Natural killer cell (primary cell): ENCODE measurements around the gene TBL3. TPM values are rescaled to one million over a fixed set of nuclear protein-coding genes. Genes with fewer than 3 reads are reported as not detected.

ENCODE experiments used
- ATAC-seq, 3 donors: fragments of 150-1000 bp in 2 of 3; fragments of 200-7000 bp in 1 of 3; cut with Tn5 transposase; 1 replicate in 1 of 3; 2 replicates in 2 of 3; pipeline ENCODE4 v1.10.0; 2021; ENCODE audit warnings: mild to moderate bottlenecking in 2 of 3, moderate library complexity in 2 of 3
- DNase-seq, 2 donors: peaks; one replicate each; pipeline versions ENCODE4 v3.0.0 to v3.0.0-alpha.2; 2013 to 2021; ENCODE audit warnings: mixed read lengths in 1 of 2
- H3K27ac ChIP-seq: one replicate; pipeline ENCODE4 v1.5.1; 2013; ENCODE audit warnings: mild to moderate bottlenecking, low read length
- H3K27me3 ChIP-seq: one replicate; pipeline ENCODE4 v1.6.1; 2013; ENCODE audit warnings: low read length; ENCODE audit not compliant: control insufficient read depth, insufficient read depth
- H3K36me3 ChIP-seq: one replicate; pipeline ENCODE4 v1.6.1; 2013; ENCODE audit warnings: low read length; ENCODE audit not compliant: control insufficient read depth, insufficient read depth
- H3K4me1 ChIP-seq: one replicate; pipeline ENCODE4 v1.6.1; 2013; ENCODE audit warnings: low read length; ENCODE audit not compliant: control insufficient read depth, insufficient read depth
- H3K4me3 ChIP-seq: one replicate; pipeline ENCODE4 v1.5.1; 2013; ENCODE audit warnings: low read length
- H3K9me3 ChIP-seq: one replicate; pipeline ENCODE4 v1.6.1; 2013; ENCODE audit warnings: low read length; ENCODE audit not compliant: control insufficient read depth, insufficient read depth
- H3K27ac Mint-ChIP-seq, 2 donors: one replicate each; pipeline ENCODE4 v1.8.0; 2022; ENCODE audit warnings: mild to moderate bottlenecking in 2 of 2, mixed read lengths in 2 of 2, moderate library complexity in 1 of 2
- H3K27me3 Mint-ChIP-seq, 2 donors: one replicate each; pipeline ENCODE4 v1.8.0; 2022; ENCODE audit warnings: low read depth in 2 of 2, mixed read lengths in 2 of 2
- H3K36me3 Mint-ChIP-seq: one replicate; pipeline ENCODE4 v1.8.0; 2022; ENCODE audit warnings: mixed read lengths
- H3K4me1 Mint-ChIP-seq, 2 donors: one replicate each; pipeline ENCODE4 v1.8.0; 2022; ENCODE audit warnings: mixed read lengths in 2 of 2
- H3K4me3 Mint-ChIP-seq: one replicate; pipeline ENCODE4 v1.8.0; 2022; ENCODE audit warnings: mild to moderate bottlenecking, moderate library complexity, mixed read lengths
- H3K9me3 Mint-ChIP-seq, 2 donors: one replicate each; pipeline ENCODE4 v1.8.0; 2022; ENCODE audit warnings: mixed read lengths in 2 of 2
- CTCF ChIP-seq: fragments of 200-600 bp; IDR thresholded peaks from one replicate; pipeline ENCODE4 v1.8.0; 2022; ENCODE audit warnings: antibody characterized with exemption
- WGBS: methylation state at CpG from one replicate; pipeline ENCODE4 v1.1.7; 2013; ENCODE audit warnings: missing lambda C conversion rate; ENCODE audit not compliant: insufficient coverage; 5-methylcytosine and 5-hydroxymethylcytosine counted together
- intact Hi-C: fragments of 100-400 bp; cut with micrococcal nuclease; formaldehyde crosslinking; loops from one replicate; pipeline ENCODE4 v1.14.2; 2022
- total RNA-seq, 4 donors: library from RNA; stranded (reverse); fragments of 120-200 nt in 1 of 4; gene quantifications; one replicate each; pipeline versions ENCODE4 v1.2.3 to v1.2.4, GENCODE V29; 2013 to 2022

The TBL3 gene
- total RNA-seq, 3 donors from 2014 or later (not counting 1 experiment from before 2014, with no cell fraction given), result 25.1 to 28.9 (median 28.1) TPM

GRCh38 chr16:1999866-2000514 is 28.1 kb downstream of the TBL3 start:
- Mint-ChIP-seq H3K27ac (no peak overlapping the region), H3K4me1 (peaks cover 0 to 18% of the 10 kb centered on the region in 2 donors), H3K9me3 (no peaks in the 10 kb centered on the region), H3K36me3 (no peaks in the 10 kb centered on the region), H3K27me3 (no peaks in the 10 kb centered on the region), H3K4me3 (no peak overlapping the region)
- peaks cover 49% of the 10 kb centered on the region for H3K36me3 ChIP-seq
- no peak for ATAC-seq
- H3K4me1 ChIP-seq, result peaks cover 21% of the 10 kb centered on the region
- no peak overlapping the region for H3K4me3 ChIP-seq
- intact Hi-C loops, result loop anchor here (10.0 kb wide), 2 partner anchors 485 to 665 kb away; no protein-coding TSS in a partner anchor
- no peak for DNase-seq
- no peaks in the 10 kb centered on the region for H3K9me3 ChIP-seq
- TF ChIP-seq CTCF, result no peak
- H3K27me3 ChIP-seq, result no peaks in the 10 kb centered on the region
- 96% methylated on average over 28 of the region's 28 CpGs for WGBS
- H3K27ac ChIP-seq, result no peak overlapping the region

- Mint-ChIP-seq H3K9me3 (no peaks in the 10 kb centered on the region), H3K27ac (no peak overlapping the region), H3K4me3 (no peak overlapping the region), H3K4me1 (peaks cover 0 to 21% of the 10 kb centered on the region in 2 donors), H3K27me3 (no peaks in the 10 kb centered on the region), H3K36me3 (no peaks in the 10 kb centered on the region)
- DNase-seq, result no peak
- WGBS, result 98% methylated on average over 19 of the region's 19 CpGs
- Histone ChIP-seq H3K27me3 (no peaks in the 10 kb centered on the region), H3K4me1 (peaks cover 27% of the 10 kb centered on the region), H3K4me3 (no peak overlapping the region), H3K36me3 (peaks cover 49% of the 10 kb centered on the region), H3K27ac (no peak overlapping the region), H3K9me3 (no peaks in the 10 kb centered on the region)
- no peak for ATAC-seq
- intact Hi-C loops, result loop anchor here (10.0 kb wide), 2 partner anchors 484 to 664 kb away; no protein-coding TSS in a partner anchor
- TF ChIP-seq CTCF, result no peak
Observed at GRCh38 chr16:2001035-2001434, 29.2 kb downstream of the TBL3 start.

GRCh38 chr16:2001456-2002355 is 29.9 kb downstream of the TBL3 start:
- no peak overlapping the region for H3K4me3 Mint-ChIP-seq
- no peak overlapping the region for H3K27ac Mint-ChIP-seq
- peaks cover 4 to 25% of the 10 kb centered on the region in 2 donors for H3K4me1 Mint-ChIP-seq
- peaks cover 29% of the 10 kb centered on the region for H3K4me1 ChIP-seq
- no peaks in the 10 kb centered on the region for H3K9me3 ChIP-seq
- H3K27me3 ChIP-seq, result no peaks in the 10 kb centered on the region
- WGBS, result 98% methylated on average over 53 of the region's 53 CpGs
- H3K9me3 Mint-ChIP-seq, result no peaks in the 10 kb centered on the region
- DNase-seq, result no peak
- H3K27me3 Mint-ChIP-seq, result no peaks in the 10 kb centered on the region
- TF ChIP-seq CTCF, result no peak
- no peak for ATAC-seq
- intact Hi-C loops, result loop anchor here (10.0 kb wide), 2 partner anchors 483 to 663 kb away; no protein-coding TSS in a partner anchor
- H3K36me3 ChIP-seq, result peaks cover 48% of the 10 kb centered on the region
- H3K4me3 ChIP-seq, result no peak overlapping the region
- H3K36me3 Mint-ChIP-seq, result no peaks in the 10 kb centered on the region
- no peak overlapping the region for H3K27ac ChIP-seq
